Prostate gland (tissue), 2 donors: ENCODE results near the gene IL17RB. TPM values are rescaled to one million over a fixed set of nuclear protein-coding genes. Genes with fewer than 3 reads are reported as not detected.

Experiments
- DNase-seq: peaks from one replicate; pipeline ENCODE4 v3.0.0-alpha.2; 2019; ENCODE audit warnings: low spot score
- H3K27ac ChIP-seq, 2 donors: fragments of 200-600 bp; sonication (generic); 2 replicates each; pipeline ENCODE4 v1.5.1; 2017 to 2019
- H3K27me3 ChIP-seq: fragments of 200-600 bp; sonication (generic); replicated peaks from 2 replicates; pipeline ENCODE4 v1.5.1; 2019; ENCODE audit not compliant: insufficient read depth
- H3K36me3 ChIP-seq, 2 donors: fragments of 200-600 bp; sonication (generic); 1 replicate in 1 of 2; 2 replicates in 1 of 2; pipeline versions ENCODE4 v1.5.1 to v1.8.1; 2017 to 2019
- H3K4me1 ChIP-seq: fragments of 200-600 bp; sonication (generic); replicated peaks from 2 replicates; pipeline ENCODE4 v1.5.1; 2019
- H3K4me3 ChIP-seq, 2 donors: fragments of 200-600 bp; sonication (generic); 2 replicates each; pipeline ENCODE4 v1.5.1; 2017 to 2019
- H3K9me3 ChIP-seq: fragments of 200-600 bp; sonication (generic); 2 replicates; pipeline ENCODE4 v1.5.1; 2017
- POLR2A ChIP-seq: fragments of 450-650 bp; IDR thresholded peaks from one replicate; pipeline ENCODE4 v1.6.1; 2016; ENCODE audit warnings: antibody characterized with exemption, mild to moderate bottlenecking
- POLR2AphosphoS5 ChIP-seq: sonication (generic); formaldehyde crosslinking; IDR thresholded peaks from one replicate; pipeline ENCODE4 v1.6.1; 2017; ENCODE audit warnings: antibody characterized with exemption
- WGBS: methylation state at CpG from one replicate; pipeline ENCODE4 v1.1.5; 2018; 5-methylcytosine and 5-hydroxymethylcytosine counted together
- intact Hi-C: fragments of 100-400 bp; cut with DNase I; formaldehyde crosslinking; loops from one replicate; pipeline ENCODE4 v1.14.2; 2022
- total RNA-seq, 2 donors: library from RNA; depleted of rRNA; stranded (reverse); fragments of >200 nt; gene quantifications; one replicate each; pipeline ENCODE4 v1.1.0, GENCODE V29; 2016
- TF ChIP-seq, protein P1 (sequence below), 4 experiments: fragments of 200-600 bp in 2 of 4; fragments of 450-650 bp in 2 of 4; sonication (generic) in 2 of 4; IDR thresholded peaks; 1 replicate in 3 of 4; 2 replicates in 1 of 4; pipeline ENCODE4 v1.5.1; 2016 to 2019; ENCODE audit warnings: antibody characterized with exemption in 4 of 4, mild to moderate bottlenecking in 2 of 4, moderate library complexity in 2 of 4

Gene IL17RB
- total RNA-seq, 2 donors from 2014 or later: 6.0 to 14.3 TPM

DNA sequence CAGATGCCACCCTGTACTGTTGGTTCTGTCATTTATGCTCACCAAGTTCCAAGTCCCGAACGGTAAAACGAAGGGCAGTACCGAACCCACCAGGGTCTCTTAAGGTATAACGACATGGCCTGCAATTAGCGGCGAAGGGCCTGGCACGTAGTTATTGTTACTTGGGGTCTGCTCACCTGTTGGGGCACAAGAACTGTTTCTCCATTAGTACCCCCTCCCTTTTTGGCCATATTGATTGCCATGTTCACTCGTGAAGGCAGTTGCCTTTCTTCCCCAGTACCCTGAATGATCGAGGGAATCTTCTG lies 435 bp downstream of the IL17RB start:
- Histone ChIP-seq H3K36me3 (no peaks in the 10 kb centered on the region), H3K9me3 (no peaks in the 10 kb centered on the region), H3K27me3 (no peaks in the 10 kb centered on the region), H3K27ac (peak overlapping the region in 1 of 2 donors; percentile 96), H3K4me3 (peak overlapping the region; percentile 51 to 53), H3K4me1 (peaks cover 13% of the 10 kb centered on the region)
- 73% methylated on average over 10 of the region's 10 CpGs for WGBS
- no peak for DNase-seq
- intact Hi-C loops: no loop called here
- TF ChIP-seq POLR2AphosphoS5 (no peak), POLR2A (no peak)
- TF ChIP-seq, protein P1, sequence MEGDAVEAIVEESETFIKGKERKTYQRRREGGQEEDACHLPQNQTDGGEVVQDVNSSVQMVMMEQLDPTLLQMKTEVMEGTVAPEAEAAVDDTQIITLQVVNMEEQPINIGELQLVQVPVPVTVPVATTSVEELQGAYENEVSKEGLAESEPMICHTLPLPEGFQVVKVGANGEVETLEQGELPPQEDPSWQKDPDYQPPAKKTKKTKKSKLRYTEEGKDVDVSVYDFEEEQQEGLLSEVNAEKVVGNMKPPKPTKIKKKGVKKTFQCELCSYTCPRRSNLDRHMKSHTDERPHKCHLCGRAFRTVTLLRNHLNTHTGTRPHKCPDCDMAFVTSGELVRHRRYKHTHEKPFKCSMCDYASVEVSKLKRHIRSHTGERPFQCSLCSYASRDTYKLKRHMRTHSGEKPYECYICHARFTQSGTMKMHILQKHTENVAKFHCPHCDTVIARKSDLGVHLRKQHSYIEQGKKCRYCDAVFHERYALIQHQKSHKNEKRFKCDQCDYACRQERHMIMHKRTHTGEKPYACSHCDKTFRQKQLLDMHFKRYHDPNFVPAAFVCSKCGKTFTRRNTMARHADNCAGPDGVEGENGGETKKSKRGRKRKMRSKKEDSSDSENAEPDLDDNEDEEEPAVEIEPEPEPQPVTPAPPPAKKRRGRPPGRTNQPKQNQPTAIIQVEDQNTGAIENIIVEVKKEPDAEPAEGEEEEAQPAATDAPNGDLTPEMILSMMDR (IDR thresholded peaks at IDR 0.05): no peak

DNA sequence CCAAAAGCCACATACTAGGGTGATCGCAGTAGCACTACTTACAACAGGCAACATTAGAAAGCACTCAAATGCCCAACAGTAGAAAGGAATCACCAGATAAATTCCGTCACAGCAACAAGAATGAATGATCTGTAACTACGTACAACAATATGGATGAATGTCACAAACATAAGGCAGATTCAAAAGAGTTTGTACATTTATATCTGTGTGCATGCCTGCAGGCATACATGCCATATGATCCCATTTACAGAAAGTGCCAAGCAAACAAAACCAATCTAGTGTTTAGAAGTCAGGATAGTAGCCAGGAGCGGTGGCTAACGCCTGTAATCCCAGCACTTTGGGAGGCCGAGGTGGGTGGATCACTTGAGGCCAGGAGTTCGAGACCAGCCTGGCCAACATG lies 3.5 kb downstream of the IL17RB start:
- no peak overlapping the region for H3K27ac ChIP-seq
- H3K4me1 ChIP-seq: no peaks in the 10 kb centered on the region
- no peak for DNase-seq
- H3K9me3 ChIP-seq: no peaks in the 10 kb centered on the region
- H3K27me3 ChIP-seq: no peaks in the 10 kb centered on the region
- intact Hi-C loops: no loop called here
- WGBS: 96% methylated on average over 7 of the region's 7 CpGs
- no peak for TF ChIP-seq POLR2AphosphoS5
- no peak overlapping the region for H3K4me3 ChIP-seq
- H3K36me3 ChIP-seq: no peaks in the 10 kb centered on the region

DNA sequence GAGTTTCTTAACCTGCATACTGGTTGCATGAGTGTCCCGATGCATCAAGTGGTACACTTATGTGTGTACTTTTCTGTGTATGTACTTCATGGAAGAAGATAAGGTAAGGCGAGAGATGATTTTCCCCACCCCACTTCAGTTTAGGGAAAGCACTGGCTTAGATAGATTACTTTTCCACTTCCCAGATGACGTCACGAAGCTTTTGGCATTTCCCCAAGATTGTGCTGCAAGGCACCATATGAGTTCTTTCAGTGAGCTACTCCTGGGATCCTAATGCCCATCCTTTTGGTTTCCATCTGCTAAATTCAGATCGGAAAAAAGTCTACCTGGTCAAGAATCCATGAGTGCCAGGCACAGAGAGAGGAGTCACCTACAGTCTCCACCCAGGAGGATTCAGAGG lies 4.5 kb downstream of the IL17RB start:
- no peaks in the 10 kb centered on the region for H3K4me1 ChIP-seq
- no peaks in the 10 kb centered on the region for H3K9me3 ChIP-seq
- 64% methylated on average over 5 of the region's 5 CpGs for WGBS
- no peak for TF ChIP-seq POLR2AphosphoS5
- TF ChIP-seq POLR2A: no peak
- TF ChIP-seq, protein P1 (IDR thresholded peaks at IDR 0.05): no peak
- no peak overlapping the region for H3K4me3 ChIP-seq
- no peaks in the 10 kb centered on the region for H3K36me3 ChIP-seq
- no peak for DNase-seq
- intact Hi-C loops: no loop called here
- H3K27ac ChIP-seq: no peak overlapping the region
- H3K27me3 ChIP-seq: no peaks in the 10 kb centered on the region

DNA sequence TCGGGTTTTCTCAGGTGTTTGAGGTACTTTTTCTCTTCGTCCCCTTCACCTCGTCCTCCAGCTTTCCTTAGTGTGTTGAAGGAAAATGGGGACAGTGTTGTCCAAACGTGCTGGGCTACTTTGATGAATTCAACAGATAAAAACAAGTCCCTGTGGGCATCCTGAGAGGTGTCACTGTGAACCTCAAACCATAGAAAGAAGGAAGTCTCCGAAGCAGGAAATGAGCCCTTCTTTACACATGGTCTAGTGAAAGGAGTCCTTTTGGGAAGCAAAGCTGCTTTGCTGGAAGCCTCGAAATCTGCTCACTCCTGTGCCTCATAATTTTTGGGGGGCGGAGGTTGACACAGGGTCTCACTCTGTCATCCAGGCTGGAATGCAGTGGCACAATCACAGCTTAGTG lies 10.6 kb downstream of the IL17RB start:
- no peaks in the 10 kb centered on the region for H3K27me3 ChIP-seq
- H3K4me3 ChIP-seq: no peak overlapping the region
- no peaks in the 10 kb centered on the region for H3K9me3 ChIP-seq
- no peaks in the 10 kb centered on the region for H3K36me3 ChIP-seq
- intact Hi-C loops: no loop called here
- WGBS: 81% methylated on average over 7 of the region's 7 CpGs
- no peak for DNase-seq
- H3K27ac ChIP-seq: no peak overlapping the region
- TF ChIP-seq, protein P1 (IDR thresholded peaks at IDR 0.05): no peak
- TF ChIP-seq POLR2A (no peak), POLR2AphosphoS5 (no peak)
- H3K4me1 ChIP-seq: no peaks in the 10 kb centered on the region

- H3K4me3 ChIP-seq: no peak overlapping the region
- no peaks in the 10 kb centered on the region for H3K27me3 ChIP-seq
- TF ChIP-seq POLR2AphosphoS5 (no peak), POLR2A (no peak)
- TF ChIP-seq, protein P1 (IDR thresholded peaks at IDR 0.05): no peak
- 91% methylated on average over 7 of the region's 7 CpGs for WGBS
- H3K9me3 ChIP-seq: no peaks in the 10 kb centered on the region
- DNase-seq: no peak
- intact Hi-C loops: no loop called here
- no peaks in the 10 kb centered on the region for H3K36me3 ChIP-seq
- no peaks in the 10 kb centered on the region for H3K4me1 ChIP-seq
- H3K27ac ChIP-seq: no peak overlapping the region
Measured at GRCh38 chr3:53858096-53858741, 11.9 kb downstream of the IL17RB start.
